ENCODE results near the gene FAM184A.

DNA sequence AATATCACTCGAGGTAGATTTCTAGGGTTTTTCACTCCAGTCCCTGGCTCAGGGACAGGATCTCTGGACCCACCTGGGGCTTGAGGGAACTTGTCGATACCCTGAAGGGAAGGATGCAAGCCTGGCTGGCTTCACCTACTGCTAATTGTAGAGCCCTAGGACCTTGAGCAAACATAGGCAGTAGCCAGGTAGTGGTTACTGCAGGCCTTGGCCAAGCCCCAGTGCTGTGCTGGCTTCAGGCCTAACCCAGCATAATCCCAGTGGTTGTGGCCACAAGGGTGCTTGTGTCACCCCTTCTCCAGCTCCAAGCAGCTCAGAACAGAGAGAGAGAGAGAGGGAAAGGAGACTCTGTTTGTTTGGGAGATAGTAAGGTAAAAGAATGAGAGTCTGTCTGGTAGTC is 137.7 kb downstream of the FAM184A start:
- TF ChIP-seq POLR2AphosphoS5 (IDR thresholded peaks at IDR 0.05; ENCODE audit: insufficient read depth, low read depth, low read length) (no peak), EZH2 (IDR thresholded peaks at IDR 0.05; ENCODE audit: borderline replicate concordance, low read depth, low read length, severe bottlenecking) (no peak), JUN (IDR thresholded peaks at IDR 0.05; ENCODE audit: borderline replicate concordance, insufficient read depth, insufficient read length, low read depth) (no peak)
- TF ChIP-seq, protein P1, sequence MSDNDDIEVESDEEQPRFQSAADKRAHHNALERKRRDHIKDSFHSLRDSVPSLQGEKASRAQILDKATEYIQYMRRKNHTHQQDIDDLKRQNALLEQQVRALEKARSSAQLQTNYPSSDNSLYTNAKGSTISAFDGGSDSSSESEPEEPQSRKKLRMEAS (IDR thresholded peaks at IDR 0.05; ENCODE audit: insufficient read depth, insufficient read length): no peak
- TF ChIP-seq, protein P2, sequence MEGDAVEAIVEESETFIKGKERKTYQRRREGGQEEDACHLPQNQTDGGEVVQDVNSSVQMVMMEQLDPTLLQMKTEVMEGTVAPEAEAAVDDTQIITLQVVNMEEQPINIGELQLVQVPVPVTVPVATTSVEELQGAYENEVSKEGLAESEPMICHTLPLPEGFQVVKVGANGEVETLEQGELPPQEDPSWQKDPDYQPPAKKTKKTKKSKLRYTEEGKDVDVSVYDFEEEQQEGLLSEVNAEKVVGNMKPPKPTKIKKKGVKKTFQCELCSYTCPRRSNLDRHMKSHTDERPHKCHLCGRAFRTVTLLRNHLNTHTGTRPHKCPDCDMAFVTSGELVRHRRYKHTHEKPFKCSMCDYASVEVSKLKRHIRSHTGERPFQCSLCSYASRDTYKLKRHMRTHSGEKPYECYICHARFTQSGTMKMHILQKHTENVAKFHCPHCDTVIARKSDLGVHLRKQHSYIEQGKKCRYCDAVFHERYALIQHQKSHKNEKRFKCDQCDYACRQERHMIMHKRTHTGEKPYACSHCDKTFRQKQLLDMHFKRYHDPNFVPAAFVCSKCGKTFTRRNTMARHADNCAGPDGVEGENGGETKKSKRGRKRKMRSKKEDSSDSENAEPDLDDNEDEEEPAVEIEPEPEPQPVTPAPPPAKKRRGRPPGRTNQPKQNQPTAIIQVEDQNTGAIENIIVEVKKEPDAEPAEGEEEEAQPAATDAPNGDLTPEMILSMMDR (IDR thresholded peaks at IDR 0.05; ENCODE audit: extremely low read depth in 1 of 2, insufficient read depth in 1 of 2, low read depth in 1 of 2, low read length in 2 of 2): no peak

Data from endothelial cell of umbilical vein (primary cell).